NCI-H2196 (cell line): ENCODE measurements around the gene DYNC1LI1.
"Not testable (repeated sequence)": the region's sequence is repeated elsewhere in the genome, so short reads cannot be mapped to it uniquely, and the experiment has no call there.

Source experiments
- DNase-seq: peaks from one replicate; lab custom pipeline; 2025; ENCODE audit not compliant: unreplicated experiment; lab: John Stamatoyannopoulos, UW

The DYNC1LI1 gene

DNA sequence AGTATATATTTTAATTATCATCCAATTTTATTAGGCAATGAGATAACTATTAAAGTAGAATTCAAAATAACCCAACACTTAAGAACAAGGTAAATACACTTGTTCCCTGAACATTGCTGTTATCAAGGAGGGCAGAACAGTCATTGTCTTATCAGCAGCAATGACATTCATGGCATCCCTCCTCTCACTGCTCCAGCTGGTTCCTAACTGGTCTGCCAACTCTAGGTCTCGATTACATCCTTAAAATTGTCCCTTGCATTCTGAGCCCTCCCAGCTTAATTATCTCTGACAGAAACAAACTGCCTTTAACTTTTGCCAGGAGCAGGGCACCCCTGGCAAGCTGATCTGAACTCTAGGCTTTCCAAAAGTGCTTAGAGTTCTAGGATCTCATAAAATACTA is 14.0 kb upstream of the DYNC1LI1 start:
- peak; percentile 8 for DNase-seq

DNA sequence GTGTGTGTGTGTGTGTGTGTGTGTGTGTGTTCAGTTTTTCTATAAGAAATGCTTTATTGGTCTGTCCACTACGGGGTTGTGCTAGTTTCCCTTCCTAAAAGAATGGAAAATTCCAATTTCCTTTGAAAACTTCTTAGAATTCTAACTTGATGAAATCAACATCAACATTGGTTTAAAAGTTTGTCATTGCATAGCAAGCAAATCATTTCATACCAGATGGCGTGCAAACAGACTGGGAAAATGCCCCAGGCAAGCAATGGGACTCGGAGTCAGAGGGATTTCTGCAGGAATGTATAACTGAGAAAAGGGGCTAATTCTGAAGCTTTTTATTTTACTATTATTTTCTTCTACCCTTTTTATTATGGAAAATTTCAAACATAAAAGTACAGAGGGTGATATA is 13.1 kb upstream of the DYNC1LI1 start:
- no peak for DNase-seq

- DNase-seq = not testable (repeated sequence)
Measured at GRCh38 chr3:32578669-32579068, 8.0 kb upstream of the DYNC1LI1 start.

GRCh38 chr3:32577581-32578556 is 7.2 kb upstream of the DYNC1LI1 start:
- no peak for DNase-seq

GRCh38 chr3:32577174-32577573 is 6.5 kb upstream of the DYNC1LI1 start:
- no peak for DNase-seq

DNA sequence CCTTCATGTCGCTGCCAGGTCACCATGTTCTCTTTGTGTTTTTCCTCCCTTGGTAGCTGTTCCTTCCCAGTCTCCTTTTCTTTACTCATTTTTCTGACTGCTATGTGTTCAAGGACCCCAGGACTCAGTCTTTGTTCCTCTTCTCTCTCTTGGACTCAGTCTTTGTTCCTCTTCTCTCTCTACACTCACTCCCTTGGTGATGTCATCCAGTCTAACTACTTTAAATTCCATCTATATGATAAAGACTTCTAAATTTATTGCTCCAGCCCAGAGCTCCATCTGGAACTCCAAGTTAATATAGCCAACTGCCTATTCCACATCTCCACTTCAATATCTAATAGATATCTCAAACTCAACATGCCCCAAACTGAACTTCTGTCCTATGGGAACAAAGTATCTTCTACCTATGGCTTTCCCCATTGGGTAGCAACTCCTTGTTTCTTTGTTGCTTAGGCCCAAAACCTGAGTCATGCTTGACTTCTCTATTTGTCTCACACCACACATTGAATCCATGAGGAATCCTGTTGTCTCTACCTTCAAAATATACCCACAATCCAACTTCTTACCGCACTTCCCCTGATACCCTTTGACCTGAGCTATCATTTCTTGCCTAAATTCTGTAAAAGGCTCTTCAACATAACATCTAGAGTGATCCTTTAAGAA is 4.9 kb upstream of the DYNC1LI1 start:
- DNase-seq = no peak

- no peak for DNase-seq
Measured at GRCh38 chr3:32571192-32571485, 481 bp upstream of the DYNC1LI1 start.

DNA sequence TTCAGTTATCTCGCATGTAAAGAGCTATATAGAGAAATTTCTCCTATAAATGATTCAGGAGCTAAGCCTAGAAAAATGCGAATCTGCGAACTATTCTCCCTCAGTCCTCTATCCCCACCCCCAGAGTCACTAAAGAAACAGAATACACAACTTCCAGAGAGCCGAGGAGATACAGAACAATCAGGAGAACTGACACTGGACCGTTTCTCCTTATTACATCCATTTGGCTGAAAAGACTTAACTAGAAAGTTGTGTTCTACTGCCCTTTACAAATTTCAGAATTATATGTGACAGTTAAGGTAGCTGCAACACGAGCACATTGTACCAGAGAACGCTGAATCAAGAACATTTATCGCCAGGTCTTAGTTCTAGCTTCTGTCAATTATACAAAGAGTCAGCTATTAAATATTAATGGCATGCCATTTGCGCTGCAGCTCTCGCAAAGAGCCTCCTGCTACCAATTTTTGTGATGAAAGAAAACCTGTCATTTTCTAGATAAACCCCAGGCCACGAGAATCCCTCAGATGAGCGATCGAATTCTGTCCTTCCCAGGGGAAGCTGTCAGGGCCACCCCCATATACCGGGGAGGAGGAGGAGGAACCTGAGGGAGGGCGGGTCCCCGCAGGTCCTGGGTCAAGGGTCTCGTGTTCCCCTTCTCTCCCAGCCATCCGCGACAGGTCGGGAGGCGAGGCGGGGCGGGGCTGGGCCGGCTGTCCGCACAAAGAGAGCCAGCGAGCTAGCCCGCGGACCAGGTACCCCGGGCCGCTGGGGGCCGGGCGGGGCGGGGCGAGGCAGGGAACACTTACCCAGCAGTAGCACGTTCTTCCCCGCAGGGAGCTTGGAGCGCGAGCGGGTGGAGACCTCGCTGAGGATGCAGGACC is 878 bp downstream of the DYNC1LI1 start:
- DNase-seq = no peak

- DNase-seq = no peak
Measured at GRCh38 chr3:32568953-32569352, 1.7 kb downstream of the DYNC1LI1 start.

GRCh38 chr3:32564195-32564594 is 6.5 kb downstream of the DYNC1LI1 start:
- DNase-seq = no peak

GRCh38 chr3:32562640-32563039 is 8.0 kb downstream of the DYNC1LI1 start:
- no peak for DNase-seq

GRCh38 chr3:32557640-32558352 is 12.9 kb downstream of the DYNC1LI1 start:
- peak; percentile 24 for DNase-seq

DNA sequence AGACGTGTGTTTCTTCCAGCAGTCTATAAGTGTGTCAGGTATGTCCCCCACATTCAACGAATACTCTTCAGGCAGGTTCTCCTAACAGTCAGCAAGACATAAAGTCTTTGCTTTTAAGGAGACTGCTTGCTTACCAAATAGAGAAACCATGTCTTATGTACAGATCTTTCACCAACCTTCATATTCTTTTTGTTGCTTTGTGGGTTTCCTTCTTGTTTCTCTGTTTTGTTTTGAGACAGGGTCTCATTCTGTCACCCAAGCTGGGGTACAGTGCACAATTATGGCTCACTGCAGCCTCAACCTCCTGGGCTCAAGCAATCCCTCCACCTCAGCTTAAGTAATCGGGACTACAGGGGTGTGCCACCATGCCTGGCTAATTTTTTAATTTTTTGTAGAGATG is 14.3 kb downstream of the DYNC1LI1 start:
- DNase-seq = no peak

DNA sequence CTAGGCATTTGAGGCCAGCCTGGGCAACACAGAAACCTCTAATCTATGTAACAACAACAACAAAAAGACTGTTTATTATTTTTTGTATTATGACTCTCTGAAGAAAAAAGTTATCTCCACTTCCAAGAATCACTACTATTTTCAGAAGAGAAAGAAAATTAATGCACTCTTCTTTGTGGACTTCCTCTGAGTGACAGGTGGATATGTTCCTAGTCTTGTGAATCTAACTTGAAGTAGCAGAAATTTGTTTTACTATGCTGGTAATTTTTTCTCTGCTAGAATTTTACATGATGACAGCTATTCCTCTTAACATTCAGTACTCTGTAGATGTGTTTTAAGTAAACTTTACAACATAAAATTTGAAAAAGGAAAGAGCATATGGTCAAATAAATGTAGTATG is 16.7 kb downstream of the DYNC1LI1 start:
- no peak for DNase-seq

GRCh38 chr3:32553459-32553858 is 17.2 kb downstream of the DYNC1LI1 start:
- no peak for DNase-seq

GRCh38 chr3:32552013-32552412 is 18.6 kb downstream of the DYNC1LI1 start:
- DNase-seq = no peak

DNA sequence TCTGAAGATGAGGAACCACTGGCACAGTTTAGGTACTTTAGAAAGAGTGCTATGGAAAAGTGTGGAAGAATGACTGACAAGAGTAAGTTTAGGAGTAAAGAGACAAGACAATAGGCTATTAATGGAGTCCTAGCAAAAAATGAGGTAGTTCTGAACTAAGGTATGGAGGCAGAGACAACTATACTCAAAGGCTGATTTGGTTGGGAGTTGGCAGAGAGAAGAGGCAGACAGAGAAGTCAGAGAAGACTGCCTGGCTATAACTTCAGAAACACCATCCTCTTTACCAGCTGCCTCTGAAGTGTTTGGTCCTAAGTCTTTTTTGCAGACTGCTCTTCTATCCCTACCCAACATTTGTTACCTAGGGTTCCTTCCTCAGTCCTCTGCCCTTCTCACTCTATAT is 19.2 kb downstream of the DYNC1LI1 start:
- DNase-seq = no peak

DNA sequence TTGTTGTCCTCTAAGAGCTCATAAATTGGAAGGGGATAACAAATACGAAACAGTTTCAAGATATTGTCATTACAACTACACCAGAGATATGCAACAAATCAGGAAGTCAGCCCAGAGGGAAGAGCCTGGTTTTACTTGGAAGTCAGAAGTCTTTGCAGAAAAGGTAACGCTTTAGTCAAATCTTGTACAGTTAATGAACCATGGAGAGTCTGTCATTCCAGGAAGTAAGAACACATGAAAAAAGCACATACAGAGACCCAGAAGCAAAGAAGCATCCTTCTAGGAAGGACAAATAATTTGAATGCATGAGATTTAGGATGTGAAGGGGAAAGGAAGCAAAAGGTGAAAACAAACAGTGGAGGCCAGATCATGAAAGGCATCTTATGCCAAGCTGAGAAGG is 19.6 kb downstream of the DYNC1LI1 start:
- no peak for DNase-seq

DNA sequence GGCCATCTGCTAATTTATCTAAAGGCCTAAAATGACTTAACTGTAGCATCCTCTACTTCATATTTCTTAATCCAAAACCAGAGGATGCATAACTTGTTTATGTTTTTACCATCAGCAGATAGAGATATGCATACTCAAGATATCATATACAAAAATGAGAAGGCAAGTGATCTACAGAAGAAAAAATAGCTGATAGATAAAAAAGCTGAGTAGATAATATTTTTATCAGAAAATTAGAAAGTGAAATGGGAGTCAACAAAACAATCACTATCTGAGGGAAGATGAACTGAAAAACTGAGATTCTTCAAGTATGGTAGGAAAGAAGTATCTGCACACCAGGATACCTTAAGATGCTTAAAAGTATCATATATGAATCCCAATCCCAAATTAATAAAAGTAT is 25.4 kb downstream of the DYNC1LI1 start:
- no peak for DNase-seq

DNA sequence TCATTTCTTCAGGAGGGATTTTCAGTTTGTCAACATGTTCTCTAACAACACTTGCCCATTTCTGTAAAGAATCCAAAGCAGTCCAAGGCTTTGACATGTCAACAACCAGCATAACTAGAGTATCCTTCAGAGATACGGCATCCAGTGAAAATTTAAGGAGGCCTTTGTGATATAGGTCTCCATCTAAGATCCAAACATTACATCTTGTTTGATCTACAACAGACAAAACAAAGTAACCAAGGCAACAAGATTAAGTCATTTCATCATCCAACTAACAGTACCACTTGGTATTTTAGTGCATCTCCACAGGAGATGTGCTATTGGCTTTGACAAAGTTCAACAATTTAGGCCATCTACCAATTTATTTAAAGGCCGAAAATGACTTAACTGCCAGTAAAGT is 25.8 kb downstream of the DYNC1LI1 start:
- DNase-seq = no peak

- no peak for DNase-seq
Measured at GRCh38 chr3:32542807-32543206, 27.9 kb downstream of the DYNC1LI1 start.
